SH-SY5Y (cell line): ENCODE data around the gene NPFF.

ENCODE experiments used
- GATA2 ChIP-seq: IDR thresholded peaks from 2 replicates; pipeline ENCODE4 v1.6.1; 2011; ENCODE audit warnings: mild to moderate bottlenecking, low read depth, low read length
- GATA3 ChIP-seq: IDR thresholded peaks from 2 replicates; pipeline ENCODE4 v1.6.1; 2011; ENCODE audit warnings: low read depth, mild to moderate bottlenecking, low read length, moderate library complexity

- TF ChIP-seq GATA2 (no peak), GATA3 (no peak)
These were observed 4.1 kb downstream of the NPFF start for GRCh38 chr12:53502983-53503728.
